ENCODE results near the gene PNPLA3.

GRCh38 chr22:43919106-43919973 lies 4.3 kb upstream of the PNPLA3 start:
- TF ChIP-seq CTCF (IDR thresholded peaks at IDR 0.05), result no peak
- TF ChIP-seq POLR2A (IDR thresholded peaks at IDR 0.05), result peak; percentile 65
